Effector CD8-positive, alpha-beta T cell (primary cell): ENCODE results near the gene TNFAIP1.

Experiments
- DNase-seq: peaks from one replicate; lab custom pipeline; 2025; lab: John Stamatoyannopoulos, UW

The TNFAIP1 gene

GRCh38 chr17:28371245-28372202 is 36.0 kb downstream of the TNFAIP1 start, which contains the start of gene SARM1:
Gene SARM1, plus strand, starts transcription at chr17:28371694. Its CDS starts 339 bp downstream, at chr17:28372033.
- DNase-seq: peak; percentile 72

- no peak for DNase-seq
Measured at GRCh38 chr17:28372203-28372944, 36.8 kb downstream of the TNFAIP1 start.

DNA sequence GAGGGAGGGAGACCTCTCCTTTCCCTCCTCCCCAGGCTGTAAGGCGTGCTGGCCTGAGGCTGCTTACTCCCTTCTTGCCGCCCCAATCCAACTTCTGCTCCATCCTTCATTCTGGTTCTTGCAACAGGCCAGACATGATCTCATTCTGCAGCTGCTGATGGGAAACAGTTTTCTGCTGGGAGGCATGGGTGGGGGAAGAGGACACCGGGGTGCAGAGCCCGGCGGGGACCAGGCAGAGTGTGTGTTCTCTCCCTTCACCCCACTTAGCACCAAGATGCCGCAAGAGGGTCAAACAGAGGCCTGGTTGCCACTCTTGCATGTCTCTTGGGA is 37.3 kb downstream of the TNFAIP1 start:
- no peak for DNase-seq

DNA sequence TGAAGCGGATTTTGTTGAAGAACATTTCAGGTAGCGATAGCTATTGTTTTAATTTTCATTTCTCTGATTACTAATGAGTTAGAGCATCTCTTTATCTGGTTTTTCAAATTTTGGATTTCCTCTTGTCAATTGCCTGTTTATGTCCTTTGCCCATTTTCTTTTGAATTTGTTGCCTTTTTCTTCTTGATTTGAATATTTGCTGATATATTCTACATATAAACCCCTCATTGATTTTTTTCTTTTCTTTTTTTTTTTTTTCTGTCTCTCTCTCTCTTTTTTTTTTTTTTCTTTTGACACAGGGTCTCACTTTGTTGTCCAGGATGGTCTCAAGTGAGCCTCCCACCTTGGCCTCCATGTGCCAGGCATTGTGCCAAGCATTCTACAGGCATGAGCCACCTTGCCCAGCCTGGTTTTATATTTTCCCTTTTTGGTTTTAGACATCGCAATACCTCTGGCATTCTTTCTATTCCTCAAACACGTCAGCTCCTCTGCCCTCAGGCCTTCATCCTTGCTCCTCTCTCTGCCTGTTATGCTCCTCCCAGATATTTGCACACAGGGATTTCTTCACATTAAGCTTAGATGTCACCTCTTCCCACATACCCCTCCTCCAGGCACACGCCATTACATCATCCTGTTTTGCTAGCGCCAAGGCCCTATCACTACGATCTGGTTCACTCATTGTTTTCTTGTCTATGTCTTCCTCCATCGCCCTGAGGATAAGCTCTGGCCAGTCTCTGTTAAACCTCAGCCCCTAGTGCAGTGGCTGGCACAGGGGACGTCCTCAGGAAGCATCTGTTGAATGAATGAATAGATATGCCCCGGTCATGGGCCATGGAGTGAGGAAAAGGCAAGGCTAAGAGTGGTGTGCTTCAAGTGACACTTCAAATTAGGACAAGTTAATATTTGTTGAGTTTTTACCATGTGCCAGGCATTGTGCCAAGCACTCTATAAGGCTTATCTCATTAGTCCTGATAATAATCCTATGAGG is 44.5 kb downstream of the TNFAIP1 start:
- no peak for DNase-seq

- DNase-seq: no peak
Measured at GRCh38 chr17:28381141-28381825, 45.7 kb downstream of the TNFAIP1 start.

DNA sequence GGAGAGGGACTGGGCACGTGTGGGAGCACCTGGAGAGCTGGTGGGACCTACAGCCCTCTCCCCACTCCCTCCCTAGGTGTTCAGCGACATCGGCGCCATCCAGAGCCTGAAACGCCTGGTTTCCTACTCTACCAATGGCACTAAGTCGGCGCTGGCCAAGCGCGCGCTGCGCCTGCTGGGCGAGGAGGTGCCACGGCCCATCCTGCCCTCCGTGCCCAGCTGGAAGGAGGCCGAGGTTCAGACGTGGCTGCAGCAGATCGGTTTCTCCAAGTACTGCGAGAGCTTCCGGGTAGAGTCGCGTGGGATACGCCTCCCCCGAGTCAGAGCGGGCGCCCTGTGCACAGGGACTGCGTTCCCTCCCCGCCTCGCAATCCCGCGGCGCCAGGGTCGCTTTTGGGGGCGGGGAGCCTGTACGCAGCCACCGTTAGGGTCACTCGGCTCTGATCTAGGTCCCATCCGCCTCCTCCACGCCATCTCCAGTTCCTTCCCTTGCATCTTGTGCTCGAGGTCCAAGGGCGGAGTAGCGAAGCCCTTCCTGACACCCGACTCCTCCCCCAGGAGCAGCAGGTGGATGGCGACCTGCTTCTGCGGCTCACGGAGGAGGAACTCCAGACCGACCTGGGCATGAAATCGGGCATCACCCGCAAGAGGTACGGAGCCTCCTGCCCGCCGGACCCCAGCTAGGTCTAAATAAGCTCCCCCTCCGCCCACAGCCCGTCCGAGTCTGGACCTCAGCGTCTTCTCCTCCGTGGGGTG is 48.9 kb downstream of the TNFAIP1 start:
- DNase-seq: peak; percentile 19

GRCh38 chr17:28385037-28385400 is 49.5 kb downstream of the TNFAIP1 start:
- DNase-seq: no peak

GRCh38 chr17:28385406-28385805 is 49.8 kb downstream of the TNFAIP1 start:
- no peak for DNase-seq

DNA sequence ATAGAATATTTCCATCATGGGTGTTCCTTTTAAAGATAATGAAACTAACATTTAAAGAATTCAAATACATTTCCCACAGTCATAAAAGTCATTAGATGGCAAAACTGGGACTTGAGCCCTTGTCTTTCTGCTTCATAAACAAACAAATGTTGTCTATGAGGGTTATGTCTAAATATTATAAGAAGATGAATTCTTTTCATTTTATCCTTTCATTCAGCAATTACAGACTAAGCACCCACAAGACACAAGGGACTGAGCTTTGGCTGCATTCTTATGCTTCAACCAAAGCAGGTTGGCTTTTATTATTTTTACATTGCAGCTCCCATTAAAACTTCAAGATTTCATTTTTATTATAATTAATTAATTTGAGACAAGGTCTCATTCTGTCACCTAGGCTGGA is 50.8 kb downstream of the TNFAIP1 start:
- DNase-seq: no peak

- DNase-seq: no peak
Measured at GRCh38 chr17:28388106-28388505, 52.5 kb downstream of the TNFAIP1 start.

DNA sequence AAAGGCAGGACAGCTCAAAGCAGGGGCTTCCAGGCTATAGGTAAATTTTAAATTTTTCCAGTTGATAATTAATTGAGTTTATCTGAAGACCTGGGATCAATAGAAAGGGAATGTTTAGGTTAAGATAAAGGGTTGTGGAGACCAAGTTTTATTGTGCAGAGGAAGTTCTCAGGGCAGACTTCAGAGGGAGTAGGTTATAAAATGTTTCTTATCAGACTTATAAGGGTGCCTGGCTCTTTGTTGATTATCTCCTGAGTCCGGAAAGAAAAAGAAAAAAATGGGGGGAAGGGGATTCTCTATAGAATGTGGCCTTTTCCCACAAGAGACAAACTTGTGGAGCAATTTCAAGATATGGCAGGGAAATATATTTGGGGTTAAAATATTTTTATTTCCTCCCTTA is 54.6 kb downstream of the TNFAIP1 start:
- DNase-seq: no peak

GRCh38 chr17:28390563-28390962 is 55.0 kb downstream of the TNFAIP1 start:
- no peak for DNase-seq

GRCh38 chr17:28390984-28391383 is 55.4 kb downstream of the TNFAIP1 start:
- DNase-seq: no peak

- DNase-seq: no peak
Measured at GRCh38 chr17:28391401-28391800, 55.8 kb downstream of the TNFAIP1 start.

DNA sequence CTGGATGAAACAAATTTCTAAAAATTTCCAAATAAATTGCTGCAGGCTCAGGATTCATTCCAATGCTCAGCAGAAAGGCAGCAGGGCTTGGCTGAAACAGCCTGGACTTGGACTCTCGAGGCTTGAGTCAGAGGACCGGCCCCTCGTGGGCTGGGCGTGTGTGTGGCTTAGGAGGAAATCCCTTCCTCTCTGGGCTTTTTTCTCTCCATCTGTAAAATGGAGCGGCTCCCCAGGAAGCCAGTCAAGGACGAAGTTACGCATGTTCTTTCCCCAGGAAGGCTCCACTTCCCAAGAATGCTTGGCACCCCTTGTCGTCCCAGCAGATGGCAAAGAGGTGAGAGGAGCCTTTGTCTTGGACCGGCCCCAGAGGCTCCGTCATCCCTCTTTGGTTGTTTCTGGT is 56.9 kb downstream of the TNFAIP1 start:
- no peak for DNase-seq

GRCh38 chr17:28394337-28395116 is 59.0 kb downstream of the TNFAIP1 start:
- DNase-seq: no peak

GRCh38 chr17:28395426-28395825 is 59.9 kb downstream of the TNFAIP1 start:
- DNase-seq: no peak

- no peak for DNase-seq
Measured at GRCh38 chr17:28395968-28396367, 60.4 kb downstream of the TNFAIP1 start.
